Measurements from ENCODE around the gene TSEN54. TPM values are rescaled to one million over a fixed set of nuclear protein-coding genes. Genes with fewer than 3 reads are reported as not detected.

The TSEN54 gene
- total RNA-seq, 1 experiment from 2014 or later: 36.6 TPM

DNA sequence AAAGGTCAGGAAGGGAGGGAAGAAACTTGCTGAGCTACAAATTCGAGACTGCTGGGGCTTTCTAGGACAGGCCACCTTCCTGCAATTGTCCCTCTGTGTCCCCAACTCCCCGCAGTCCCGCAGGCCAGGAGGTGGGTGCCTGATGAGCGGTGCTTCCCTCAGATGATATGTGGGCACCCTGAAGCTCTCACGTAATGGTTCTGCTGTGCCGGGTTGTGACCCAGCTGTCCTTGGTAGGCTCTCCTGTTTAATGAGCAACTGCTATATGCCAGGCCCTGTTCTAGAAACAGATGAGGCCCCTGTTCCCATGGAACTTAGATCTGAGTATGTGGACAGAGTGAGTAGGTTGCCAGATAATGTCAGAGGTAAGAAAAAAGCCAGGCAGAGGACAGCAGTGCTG lies 49.3 kb downstream of the TSEN54 start:
- intact Hi-C loops (cut with micrococcal nuclease; ENCODE audit: unreplicated experiment): no loop called here
- no peak overlapping the region for H3K4me3 ChIP-seq (ENCODE audit: low read depth, low read length, poor library complexity, severe bottlenecking)
- POLR2A ChIA-PET (ENCODE audit: low non-redundant PET): no interaction called here
- TF ChIP-seq, protein P1, sequence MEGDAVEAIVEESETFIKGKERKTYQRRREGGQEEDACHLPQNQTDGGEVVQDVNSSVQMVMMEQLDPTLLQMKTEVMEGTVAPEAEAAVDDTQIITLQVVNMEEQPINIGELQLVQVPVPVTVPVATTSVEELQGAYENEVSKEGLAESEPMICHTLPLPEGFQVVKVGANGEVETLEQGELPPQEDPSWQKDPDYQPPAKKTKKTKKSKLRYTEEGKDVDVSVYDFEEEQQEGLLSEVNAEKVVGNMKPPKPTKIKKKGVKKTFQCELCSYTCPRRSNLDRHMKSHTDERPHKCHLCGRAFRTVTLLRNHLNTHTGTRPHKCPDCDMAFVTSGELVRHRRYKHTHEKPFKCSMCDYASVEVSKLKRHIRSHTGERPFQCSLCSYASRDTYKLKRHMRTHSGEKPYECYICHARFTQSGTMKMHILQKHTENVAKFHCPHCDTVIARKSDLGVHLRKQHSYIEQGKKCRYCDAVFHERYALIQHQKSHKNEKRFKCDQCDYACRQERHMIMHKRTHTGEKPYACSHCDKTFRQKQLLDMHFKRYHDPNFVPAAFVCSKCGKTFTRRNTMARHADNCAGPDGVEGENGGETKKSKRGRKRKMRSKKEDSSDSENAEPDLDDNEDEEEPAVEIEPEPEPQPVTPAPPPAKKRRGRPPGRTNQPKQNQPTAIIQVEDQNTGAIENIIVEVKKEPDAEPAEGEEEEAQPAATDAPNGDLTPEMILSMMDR (conservative IDR thresholded peaks at IDR 0.05; ENCODE audit: low read depth, low read length): no peak
- TF ChIP-seq EZH2 (IDR thresholded peaks at IDR 0.05; ENCODE audit: borderline replicate concordance, low read depth, low read length, poor library complexity, severe bottlenecking): no peak
- DNase-seq (ENCODE audit: low spot score): no peak
- H3K36me3 ChIP-seq (ENCODE audit: insufficient read depth, low read length, poor library complexity, severe bottlenecking): no peaks in the 10 kb centered on the region
- no TSS peak for BruUV-seq (replicated peaks)
- no peaks in the 10 kb centered on the region for H3K4me1 ChIP-seq (ENCODE audit: insufficient read depth, low read length, poor library complexity, severe bottlenecking)
- H3K27me3 ChIP-seq (replicated peaks; ENCODE audit: insufficient read depth, low read depth, low read length, poor library complexity): no peaks in the 10 kb centered on the region
- no peak overlapping the region for H3K27ac ChIP-seq (ENCODE audit: low read depth, low read length, poor library complexity, severe bottlenecking)
- H3K9me3 ChIP-seq (ENCODE audit: low read depth, low read length, poor library complexity, severe bottlenecking): no peaks in the 10 kb centered on the region
- CTCF ChIA-PET: no interaction called here

DNA sequence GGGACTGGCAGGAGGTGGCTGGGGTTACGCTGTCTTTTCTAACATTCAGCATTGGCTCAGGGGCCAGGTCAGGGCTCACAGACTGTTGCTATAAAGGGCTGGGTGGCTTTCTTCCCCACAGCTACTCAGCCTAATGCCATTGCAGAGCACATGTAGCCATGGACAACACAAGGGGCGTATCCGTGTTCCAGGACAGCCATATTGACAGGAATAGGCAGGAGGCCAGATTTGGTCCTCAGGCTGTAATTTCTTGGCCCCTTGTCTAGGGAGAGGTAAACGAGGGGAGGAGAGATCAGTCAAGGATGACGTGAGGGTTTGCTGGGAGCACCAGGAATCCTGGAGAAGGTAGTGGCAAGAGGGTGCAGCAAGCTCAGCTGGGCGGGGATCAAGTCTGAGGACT lies 50.1 kb downstream of the TSEN54 start:
- intact Hi-C loops (cut with micrococcal nuclease; ENCODE audit: unreplicated experiment): no loop called here
- POLR2A ChIA-PET (ENCODE audit: low non-redundant PET): no interaction called here

DNA sequence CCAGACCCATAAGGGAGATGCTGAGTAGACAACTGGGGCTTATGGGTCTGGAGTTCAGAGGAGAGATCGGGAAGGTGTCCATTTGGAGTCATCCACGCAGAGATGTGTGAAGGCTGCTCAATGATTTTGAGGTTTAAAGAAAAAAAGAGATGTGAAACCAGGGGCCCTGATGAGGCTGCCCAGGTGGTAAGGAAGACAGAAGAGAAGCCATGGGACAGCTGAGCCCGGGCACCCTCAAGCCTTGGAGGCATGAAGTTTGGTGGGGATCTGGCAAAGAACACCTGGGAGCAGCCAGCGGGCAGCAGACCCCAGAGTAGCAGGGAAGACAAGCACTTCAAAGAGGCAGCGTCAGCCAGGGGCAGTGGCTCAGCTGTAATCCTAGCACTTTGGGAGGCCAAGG lies 50.5 kb downstream of the TSEN54 start:
- no TSS peak for BruUV-seq (replicated peaks)
- intact Hi-C loops (cut with micrococcal nuclease; ENCODE audit: unreplicated experiment): no loop called here
- TF ChIP-seq, protein P1 (conservative IDR thresholded peaks at IDR 0.05; ENCODE audit: low read depth, low read length): no peak
- no peak for TF ChIP-seq EZH2 (IDR thresholded peaks at IDR 0.05; ENCODE audit: borderline replicate concordance, low read depth, low read length, poor library complexity, severe bottlenecking)

More for the DNA sequence above, 50.1 kb downstream of the TSEN54 start:
- TF ChIP-seq, protein P1 (conservative IDR thresholded peaks at IDR 0.05; ENCODE audit: low read depth, low read length): no peak
- no peak for TF ChIP-seq EZH2 (IDR thresholded peaks at IDR 0.05; ENCODE audit: borderline replicate concordance, low read depth, low read length, poor library complexity, severe bottlenecking)
- Histone ChIP-seq H3K36me3 (ENCODE audit: insufficient read depth, low read length, poor library complexity, severe bottlenecking) (no peaks in the 10 kb centered on the region), H3K27me3 (replicated peaks; ENCODE audit: insufficient read depth, low read depth, low read length, poor library complexity) (no peaks in the 10 kb centered on the region), H3K4me3 (ENCODE audit: low read depth, low read length, poor library complexity, severe bottlenecking) (no peak overlapping the region), H3K9me3 (ENCODE audit: low read depth, low read length, poor library complexity, severe bottlenecking) (no peaks in the 10 kb centered on the region), H3K27ac (ENCODE audit: low read depth, low read length, poor library complexity, severe bottlenecking) (no peak overlapping the region), H3K4me1 (ENCODE audit: insufficient read depth, low read length, poor library complexity, severe bottlenecking) (no peaks in the 10 kb centered on the region)
- CTCF ChIA-PET: no interaction called here
- no TSS peak for BruUV-seq (replicated peaks)
- no peak for DNase-seq (ENCODE audit: low spot score)

More for the DNA sequence above, 50.5 kb downstream of the TSEN54 start:
- no peak for DNase-seq (ENCODE audit: low spot score)
- POLR2A ChIA-PET (ENCODE audit: low non-redundant PET): no interaction called here
- no peak overlapping the region for H3K27ac ChIP-seq (ENCODE audit: low read depth, low read length, poor library complexity, severe bottlenecking)
- H3K36me3 ChIP-seq (ENCODE audit: insufficient read depth, low read length, poor library complexity, severe bottlenecking): no peaks in the 10 kb centered on the region
- no peaks in the 10 kb centered on the region for H3K4me1 ChIP-seq (ENCODE audit: insufficient read depth, low read length, poor library complexity, severe bottlenecking)
- CTCF ChIA-PET: no interaction called here
- H3K27me3 ChIP-seq (replicated peaks; ENCODE audit: insufficient read depth, low read depth, low read length, poor library complexity): no peaks in the 10 kb centered on the region
- H3K9me3 ChIP-seq (ENCODE audit: low read depth, low read length, poor library complexity, severe bottlenecking): no peaks in the 10 kb centered on the region
- H3K4me3 ChIP-seq (ENCODE audit: low read depth, low read length, poor library complexity, severe bottlenecking): no peak overlapping the region

Data from A673 (cell line).